ES-I3 (cell line): ENCODE measurements around the gene OVOL1.
"Not testable (repeated sequence)": the region's sequence is repeated elsewhere in the genome, so short reads cannot be mapped to it uniquely, and the experiment has no call there.

Source experiments
- H3K36me3 ChIP-seq: 2 replicates; pipeline ENCODE4 v1.6.1; 2013; ENCODE audit warnings: mild to moderate bottlenecking, low read length, control low read depth, moderate library complexity; ENCODE audit not compliant: insufficient read depth
- H3K4me1 ChIP-seq: 2 replicates; pipeline ENCODE4 v1.6.1; 2013; ENCODE audit warnings: mild to moderate bottlenecking, control low read depth, low read length; ENCODE audit not compliant: insufficient read depth
- H3K9ac ChIP-seq: 2 replicates; pipeline ENCODE4 v1.6.1; 2013; ENCODE audit warnings: low read depth, mild to moderate bottlenecking, low read length, moderate library complexity
- H3K9me3 ChIP-seq: 2 replicates; pipeline ENCODE4 v1.6.1; 2013; ENCODE audit warnings: mild to moderate bottlenecking, low read length, moderate library complexity; ENCODE audit not compliant: control insufficient read depth, insufficient read depth

The OVOL1 gene

DNA sequence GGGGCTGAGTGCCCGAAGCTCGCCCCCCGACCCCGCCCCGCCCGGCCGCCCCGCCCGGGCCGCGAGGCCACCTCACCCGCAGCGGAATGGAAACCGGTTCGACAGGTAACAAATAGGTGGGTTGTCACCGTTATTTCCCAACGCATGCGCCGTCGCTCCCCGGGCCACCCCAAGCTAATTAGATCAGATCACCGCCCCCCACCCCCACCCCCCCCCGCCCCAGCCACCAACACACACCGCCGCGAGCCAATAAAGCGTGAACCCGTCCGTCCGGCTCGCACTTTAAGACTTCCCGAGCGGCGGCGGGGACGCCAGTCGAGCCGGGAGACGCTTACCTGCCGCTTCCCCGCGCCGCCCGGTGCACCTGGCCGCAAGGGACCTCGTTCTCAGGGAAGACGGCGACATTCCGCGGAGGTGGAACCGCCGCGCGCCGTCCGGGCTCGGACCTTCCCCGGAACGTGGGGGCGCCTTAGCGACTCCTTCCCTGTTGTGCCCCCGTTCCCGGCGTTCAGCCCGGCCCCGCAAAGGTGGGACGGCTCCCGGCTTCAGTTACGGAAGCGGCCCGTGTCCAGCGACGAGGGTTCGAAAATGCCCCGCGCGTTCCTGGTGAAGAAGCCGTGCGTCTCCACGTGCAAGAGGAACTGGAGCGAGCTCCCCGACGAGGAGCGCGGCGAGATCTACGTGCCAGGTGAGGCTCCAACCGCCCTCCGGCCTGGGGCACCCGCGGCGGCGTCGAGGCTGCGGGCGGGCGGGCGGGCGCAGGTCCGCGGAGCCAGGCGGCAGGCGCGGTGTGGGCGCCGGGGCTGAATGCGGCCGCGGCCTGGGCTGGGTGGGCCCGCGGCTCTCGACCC lies at the start of gene OVOL1:
Gene OVOL1 (plus strand): TSS at position 278 of the 851 bp plus-strand sequence. CDS start 311 bp downstream, at position 589.
- H3K9ac ChIP-seq, result peak within 1 kb of the TSS; percentile 77
- no peaks in the 10 kb centered on the region for H3K9me3 ChIP-seq
- peaks cover 22% of the 10 kb centered on the region; the same call in 1 of the 2 replicates for H3K4me1 ChIP-seq
- no peaks in the 10 kb centered on the region for H3K36me3 ChIP-seq

DNA sequence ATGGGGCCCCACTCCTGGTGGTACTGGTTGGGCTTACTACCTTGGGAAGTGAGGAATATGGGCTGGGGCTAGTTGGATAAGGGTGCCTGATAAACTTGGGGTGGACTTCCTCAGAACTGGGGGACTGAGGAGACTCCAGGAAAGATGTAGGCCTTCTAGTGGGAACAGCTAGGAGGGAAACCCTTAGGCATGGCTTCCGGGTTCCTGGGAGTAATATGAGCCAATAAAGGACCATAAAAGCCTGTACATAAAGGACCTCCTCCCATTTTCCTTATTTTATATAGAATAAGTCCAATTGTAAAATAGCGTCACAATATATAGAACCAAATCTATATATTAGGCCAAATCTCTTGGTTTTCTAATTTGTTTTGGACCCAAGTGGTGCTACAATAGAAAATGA lies 47.8 kb upstream of the OVOL1 start:
- no peaks in the 10 kb centered on the region for H3K36me3 ChIP-seq
- H3K9ac ChIP-seq, result no peak overlapping the region
- H3K4me1 ChIP-seq, result no peaks in the 10 kb centered on the region
- H3K9me3 ChIP-seq, result peaks cover 12% of the 10 kb centered on the region

DNA sequence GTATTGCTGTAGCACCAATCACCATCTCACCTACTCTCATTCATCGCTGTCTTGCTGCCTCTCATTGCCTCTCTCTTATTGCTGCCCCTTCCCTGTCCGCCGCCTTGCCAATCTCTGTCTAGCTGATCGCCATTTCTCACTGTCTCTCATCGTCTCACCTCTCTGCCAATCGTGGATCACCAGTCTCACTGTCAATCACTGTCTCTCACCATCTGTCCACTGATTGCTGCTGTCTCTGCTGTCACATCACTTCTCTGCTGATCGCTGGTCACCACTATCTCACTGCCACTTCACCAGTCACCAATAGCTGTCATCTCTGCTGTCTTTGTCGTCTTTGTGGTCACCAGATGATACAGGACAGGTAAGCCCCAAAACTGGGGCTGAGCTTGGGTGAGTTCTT lies 45.7 kb upstream of the OVOL1 start:
- Histone ChIP-seq H3K9me3 (peaks cover 12% of the 10 kb centered on the region), H3K36me3 (no peaks in the 10 kb centered on the region), H3K4me1 (no peaks in the 10 kb centered on the region), H3K9ac (no peak overlapping the region)

DNA sequence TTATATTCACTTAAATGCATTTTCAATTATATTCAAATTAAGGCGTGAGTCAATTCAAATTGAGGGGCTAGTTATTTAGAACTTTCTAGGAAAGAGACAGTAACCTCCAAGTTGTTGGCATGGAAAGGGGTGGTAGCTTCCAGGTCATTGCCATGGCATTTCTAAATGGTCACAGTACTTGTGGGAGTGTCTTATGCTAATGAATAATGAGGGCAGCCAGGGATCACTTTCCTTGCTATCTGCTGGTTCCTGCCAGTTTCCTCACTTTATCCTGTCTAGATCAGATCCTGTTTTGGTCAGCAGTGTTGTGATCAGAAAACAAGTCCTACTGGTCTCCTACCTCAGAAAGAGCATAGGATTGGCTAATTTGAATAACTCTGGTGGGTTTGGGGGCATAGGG lies 44.5 kb upstream of the OVOL1 start:
- peaks cover 3% of the 10 kb centered on the region for H3K9me3 ChIP-seq
- H3K4me1 ChIP-seq, result no peaks in the 10 kb centered on the region
- H3K36me3 ChIP-seq, result no peaks in the 10 kb centered on the region
- H3K9ac ChIP-seq, result no peak overlapping the region

DNA sequence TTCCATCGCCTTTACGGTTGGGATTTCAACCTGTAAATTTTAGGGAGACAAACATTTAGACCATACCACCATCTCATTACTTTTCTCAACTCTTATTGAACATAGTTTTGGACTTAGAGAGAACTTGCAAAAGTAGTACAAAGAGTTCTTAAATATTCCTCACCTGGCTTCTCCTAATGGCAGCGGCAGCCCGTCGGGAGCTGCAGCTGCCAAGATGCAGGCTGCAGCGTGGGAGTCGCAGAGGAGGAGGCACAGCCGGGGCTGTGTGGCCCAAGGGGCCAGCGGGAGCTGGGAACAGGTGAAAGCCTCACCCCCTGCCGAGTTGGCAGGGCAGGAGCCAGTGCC lies 43.2 kb upstream of the OVOL1 start:
- Histone ChIP-seq H3K9ac (no peak overlapping the region), H3K36me3 (no peaks in the 10 kb centered on the region)

DNA sequence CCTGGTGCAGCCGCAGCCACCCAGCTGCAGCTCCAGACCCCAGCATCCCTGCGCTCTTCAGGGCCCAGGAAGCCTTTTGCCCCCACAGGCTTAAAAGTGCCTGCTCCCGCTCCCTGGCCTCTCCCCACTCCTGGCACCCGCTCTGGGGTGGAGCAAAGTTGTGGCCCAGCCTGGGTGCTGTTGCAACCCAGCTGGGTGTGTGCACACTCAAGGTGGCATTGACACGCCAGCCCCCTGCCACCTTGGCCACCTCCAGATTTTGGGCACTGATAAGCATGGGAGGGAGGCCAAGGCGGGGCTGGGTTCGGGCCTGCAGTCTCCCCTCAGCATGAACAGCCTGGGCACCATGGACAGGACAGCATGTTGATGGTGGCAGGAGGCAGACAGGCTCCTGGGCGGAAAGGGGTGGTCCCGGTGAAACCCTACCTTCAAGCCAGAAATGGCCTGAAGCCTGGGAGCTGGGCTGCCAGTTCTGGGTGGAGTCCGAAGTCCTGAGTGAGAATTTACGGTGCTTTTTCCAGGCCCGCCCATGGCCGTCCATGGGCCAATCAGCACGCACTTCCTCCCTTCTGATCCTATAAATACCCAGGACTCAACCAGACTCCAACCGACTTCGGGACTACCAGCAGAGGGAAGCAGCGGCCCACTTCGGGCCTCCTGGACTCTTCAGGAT lies 42.7 kb upstream of the OVOL1 start:
- Histone ChIP-seq H3K9me3 (no peaks in the 10 kb centered on the region), H3K36me3 (no peaks in the 10 kb centered on the region), H3K9ac (no peak overlapping the region), H3K4me1 (no peaks in the 10 kb centered on the region)

More for the DNA sequence above, 43.2 kb upstream of the OVOL1 start:
- H3K4me1 ChIP-seq, result no peaks in the 10 kb centered on the region
- H3K9me3 ChIP-seq, result 0 out of 2 replicates have a peak, but pooled peaks cover 3% of the 10 kb centered on the region

DNA sequence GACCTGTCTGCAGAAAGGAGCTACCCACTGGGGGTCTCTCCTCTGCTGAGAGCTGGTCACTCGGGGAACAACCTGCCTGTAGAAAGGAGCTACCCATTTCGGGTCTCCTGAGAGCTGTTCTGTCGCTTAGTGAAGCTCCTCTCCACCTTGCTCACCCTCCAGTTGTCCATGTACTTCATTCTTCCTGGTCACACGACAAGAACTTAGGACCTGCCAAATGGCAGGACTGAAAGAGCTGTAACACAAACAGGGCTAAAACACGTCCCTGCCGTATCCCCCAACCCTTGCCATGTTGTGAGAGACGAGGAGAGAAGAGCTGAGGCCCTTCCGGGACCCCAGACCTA lies 42.2 kb upstream of the OVOL1 start:
- H3K36me3 ChIP-seq, result no peaks in the 10 kb centered on the region
- H3K4me1 ChIP-seq, result no peaks in the 10 kb centered on the region
- H3K9me3 ChIP-seq, result no peaks in the 10 kb centered on the region
- no peak overlapping the region for H3K9ac ChIP-seq

DNA sequence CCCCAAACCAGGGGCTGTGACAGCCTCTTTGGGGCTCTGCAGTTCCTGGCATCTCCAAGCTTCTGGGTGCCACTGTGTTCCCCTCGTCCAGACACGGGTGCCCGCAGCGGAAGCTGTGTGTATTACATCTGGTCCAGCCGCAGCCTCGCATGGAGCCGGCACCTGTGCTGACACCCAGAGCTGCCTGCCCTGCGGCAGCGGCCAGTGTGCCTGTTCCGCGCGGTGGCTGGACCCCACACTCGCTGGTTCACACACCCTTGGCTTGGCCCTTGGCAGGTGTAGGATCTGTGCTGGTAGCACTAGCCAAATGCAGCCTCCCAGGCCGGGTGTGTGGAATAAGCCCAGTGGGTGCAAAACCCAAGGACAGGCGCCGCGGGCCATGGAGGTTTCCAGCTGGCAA lies 41.8 kb upstream of the OVOL1 start:
- Histone ChIP-seq H3K36me3 (no peaks in the 10 kb centered on the region), H3K4me1 (no peaks in the 10 kb centered on the region), H3K9ac (no peak overlapping the region), H3K9me3 (no peaks in the 10 kb centered on the region)

DNA sequence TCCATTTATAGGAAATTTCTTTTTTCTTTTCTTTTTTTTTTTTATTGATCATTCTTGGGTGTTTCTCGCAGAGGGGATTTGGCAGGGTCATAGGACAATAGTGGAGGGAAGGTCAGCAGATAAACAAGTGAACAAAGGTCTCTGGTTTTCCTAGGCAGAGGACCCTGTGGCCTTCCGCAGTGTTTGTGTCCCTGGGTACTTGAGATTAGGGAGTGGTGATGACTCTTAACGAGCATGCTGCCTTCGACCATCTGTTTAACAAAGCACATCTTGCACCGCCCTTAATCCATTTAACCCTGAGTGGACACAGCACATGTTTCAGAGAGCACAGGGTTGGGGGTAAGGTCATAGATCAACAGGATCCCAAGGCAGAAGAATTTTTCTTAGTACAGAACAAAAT lies 24.7 kb upstream of the OVOL1 start:
- H3K36me3 ChIP-seq, H3K9ac ChIP-seq, H3K9me3 ChIP-seq, H3K4me1 ChIP-seq: not testable (repeated sequence)

DNA sequence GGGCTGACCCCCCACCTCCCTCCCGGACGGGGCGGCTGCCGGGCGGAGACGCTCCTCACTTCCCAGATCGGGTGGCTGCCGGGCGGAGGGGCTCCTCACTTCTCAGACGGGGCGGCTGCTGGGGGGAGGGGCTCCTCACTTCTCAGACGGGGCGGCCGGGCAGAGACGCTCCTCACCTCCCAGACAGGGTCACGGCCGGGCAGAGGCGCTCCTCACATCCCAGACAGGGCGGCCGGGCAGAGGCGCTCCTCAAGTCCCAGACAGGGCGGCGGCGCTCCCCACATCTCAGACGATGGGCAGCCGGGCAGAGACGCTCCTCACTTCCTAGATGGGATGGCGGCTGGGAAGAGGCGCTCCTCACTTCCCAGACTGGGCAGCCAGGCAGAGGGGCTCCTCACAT lies 24.0 kb upstream of the OVOL1 start:
- H3K9me3 ChIP-seq, H3K9ac ChIP-seq: not testable (repeated sequence)

DNA sequence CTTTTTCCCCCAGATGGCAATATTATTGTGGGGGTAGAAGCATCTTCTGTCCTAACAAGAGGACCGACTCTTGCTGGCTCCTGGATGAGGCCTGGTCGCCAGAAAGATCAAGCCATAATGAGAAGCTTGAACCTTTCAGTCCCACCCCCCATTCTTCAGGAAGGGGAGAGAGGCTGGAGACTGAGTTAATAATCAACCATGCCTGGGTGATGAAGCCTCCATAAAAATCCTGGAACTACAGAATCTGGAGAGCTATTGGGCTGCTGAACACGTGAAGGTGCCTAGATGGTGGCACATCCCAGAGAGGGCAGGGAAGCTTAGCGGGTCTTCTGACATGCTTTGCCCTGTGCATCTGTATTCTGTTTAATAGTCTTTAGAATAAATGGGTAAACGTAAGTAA lies 22.4 kb upstream of the OVOL1 start:
- no peaks in the 10 kb centered on the region for H3K9me3 ChIP-seq
- no peak overlapping the region for H3K9ac ChIP-seq
- H3K36me3 ChIP-seq, result no peaks in the 10 kb centered on the region
- H3K4me1 ChIP-seq, result no peaks in the 10 kb centered on the region

More for the DNA sequence above, 24.0 kb upstream of the OVOL1 start:
- H3K4me1 ChIP-seq, H3K36me3 ChIP-seq: not testable (repeated sequence)

DNA sequence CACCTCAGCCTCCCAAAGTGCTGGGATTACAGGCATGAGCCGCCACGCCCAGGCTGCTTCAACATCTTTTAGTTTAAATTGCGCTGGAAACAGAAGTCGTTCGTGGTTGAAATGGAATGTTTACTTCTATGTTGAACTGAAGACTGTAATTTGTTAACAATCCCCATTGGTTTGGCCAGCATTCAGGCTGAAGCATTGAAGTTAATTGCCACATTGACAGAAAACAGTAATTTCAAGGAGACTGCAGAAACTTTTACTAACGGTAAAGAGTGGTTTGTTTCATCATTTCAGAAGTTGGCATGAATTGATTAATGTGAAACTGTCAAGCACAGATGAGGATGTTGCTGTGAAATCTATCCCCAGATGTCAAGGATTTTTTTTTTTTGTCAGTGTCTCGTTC lies 20.3 kb upstream of the OVOL1 start:
- H3K36me3 ChIP-seq, result no peaks in the 10 kb centered on the region
- no peaks in the 10 kb centered on the region for H3K4me1 ChIP-seq
- no peaks in the 10 kb centered on the region for H3K9me3 ChIP-seq
- no peak overlapping the region for H3K9ac ChIP-seq

DNA sequence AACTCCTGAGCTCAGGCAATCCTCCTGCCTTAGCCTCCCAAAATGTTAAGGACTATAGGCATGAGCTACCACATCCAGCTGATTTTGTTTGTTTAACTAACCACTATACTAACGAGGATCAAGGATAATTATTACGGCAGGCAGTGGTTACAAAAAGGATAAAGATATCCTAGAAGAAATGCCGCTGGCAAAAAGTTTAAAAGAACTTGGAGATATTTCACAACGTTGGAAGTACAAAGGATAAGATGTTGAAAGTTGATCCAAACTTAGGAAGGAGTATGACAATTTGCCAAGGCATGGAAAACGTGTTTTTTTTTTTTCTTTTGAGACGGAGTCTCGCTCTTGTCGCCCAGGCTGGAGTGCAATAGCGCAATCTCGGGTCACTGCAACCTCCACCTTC lies 19.5 kb upstream of the OVOL1 start:
- Histone ChIP-seq H3K4me1 (no peaks in the 10 kb centered on the region), H3K9ac (no peak overlapping the region), H3K9me3 (no peaks in the 10 kb centered on the region), H3K36me3 (no peaks in the 10 kb centered on the region)

DNA sequence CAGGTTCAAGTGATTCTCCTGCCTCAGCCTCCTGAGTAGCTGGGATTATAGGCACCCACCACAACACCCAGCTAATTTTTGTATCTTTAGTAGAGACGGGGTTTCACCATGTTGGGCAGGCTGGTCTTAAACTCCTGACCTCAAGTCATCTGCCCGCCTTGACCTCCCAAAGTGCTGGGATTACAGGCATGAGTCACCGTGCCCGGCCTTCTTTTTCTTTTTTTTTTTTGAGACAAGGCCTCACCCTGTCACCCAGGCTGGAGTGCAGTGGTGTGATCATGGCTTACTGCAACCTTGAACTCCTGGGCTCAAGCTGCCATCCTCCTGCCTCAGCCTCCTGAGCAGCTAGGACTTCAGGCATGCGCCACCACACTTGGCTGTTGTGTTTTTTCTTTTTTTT lies 19.1 kb upstream of the OVOL1 start:
- H3K9ac ChIP-seq, H3K4me1 ChIP-seq, H3K36me3 ChIP-seq, H3K9me3 ChIP-seq: not testable (repeated sequence)

DNA sequence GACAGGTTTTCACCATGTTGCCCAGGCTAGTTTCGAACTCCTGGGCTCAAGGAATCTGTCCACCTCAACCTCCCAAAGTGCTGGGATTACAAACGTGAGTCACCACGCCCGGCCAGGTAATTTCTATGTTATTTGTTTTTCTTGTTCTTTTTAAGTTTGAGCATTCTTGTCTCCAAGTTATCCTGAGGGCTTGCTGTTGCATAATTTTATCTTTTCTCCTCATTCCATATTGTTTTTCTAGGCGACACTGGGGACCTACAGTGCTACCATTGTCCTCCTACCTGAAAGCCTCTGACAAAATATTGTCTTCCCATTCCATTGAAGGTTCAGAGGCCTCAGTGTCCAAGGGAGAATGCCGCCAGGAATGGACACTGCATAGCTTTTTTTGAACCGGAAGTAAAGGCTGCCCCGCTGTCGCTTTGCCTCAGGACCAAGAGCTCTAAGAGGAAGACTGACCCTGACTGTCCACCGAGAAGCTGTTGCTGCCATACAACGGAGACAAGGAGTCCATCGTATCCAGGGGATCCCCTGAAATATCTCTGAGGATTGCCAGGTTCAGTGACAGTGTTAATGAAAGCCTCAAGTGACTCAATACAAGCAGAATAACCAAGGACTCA lies 15.8 kb upstream of the OVOL1 start:
- Histone ChIP-seq H3K9me3 (no peaks in the 10 kb centered on the region), H3K9ac (no peak overlapping the region), H3K36me3 (no peaks in the 10 kb centered on the region), H3K4me1 (no peaks in the 10 kb centered on the region)
